H9 (cell line): ENCODE measurements around the gene COL19A1. TPM values are rescaled to one million over a fixed set of nuclear protein-coding genes. Genes with fewer than 3 reads are reported as not detected.

ENCODE experiments used
- DNase-seq: peaks from one replicate; pipeline ENCODE4 v3.0.0-alpha.2; 2017
- H2AFZ ChIP-seq: one replicate; pipeline ENCODE4 v1.6.1; 2013; ENCODE audit warnings: mild to moderate bottlenecking, low read length, control low read depth, moderate library complexity
- H2AK5ac ChIP-seq: 2 replicates; pipeline ENCODE4 v1.6.1; 2013; ENCODE audit warnings: low read length, control low read depth, mixed read lengths; ENCODE audit not compliant: insufficient read length
- H2BK120ac ChIP-seq: one replicate; pipeline ENCODE4 v1.6.1; 2013; ENCODE audit warnings: low read depth, mild to moderate bottlenecking, low read length, control low read depth, inconsistent platforms; ENCODE audit not compliant: poor library complexity, severe bottlenecking
- H2BK12ac ChIP-seq: 2 replicates; pipeline ENCODE4 v1.6.1; 2013; ENCODE audit warnings: low read length, control low read depth, mixed read lengths, low read depth; ENCODE audit not compliant: insufficient read length
- H2BK15ac ChIP-seq: 2 replicates; pipeline ENCODE4 v1.6.1; 2013; ENCODE audit warnings: low read depth, low read length, control low read depth
- H2BK20ac ChIP-seq: one replicate; pipeline ENCODE4 v1.6.1; 2013; ENCODE audit warnings: low read depth, mild to moderate bottlenecking, low read length, control low read depth, inconsistent platforms; ENCODE audit not compliant: poor library complexity, severe bottlenecking
- H2BK5ac ChIP-seq: 2 replicates; pipeline ENCODE4 v1.6.1; 2013; ENCODE audit warnings: low read length, control low read depth, mixed read lengths; ENCODE audit not compliant: insufficient read length
- H3K14ac ChIP-seq: 2 replicates; pipeline ENCODE4 v1.6.1; 2013; ENCODE audit warnings: low read length, control low read depth; ENCODE audit not compliant: insufficient read depth
- H3K18ac ChIP-seq: 2 replicates; pipeline ENCODE4 v1.6.1; 2013; ENCODE audit warnings: low read depth, mild to moderate bottlenecking, mixed read lengths, low read length, control low read depth; ENCODE audit not compliant: insufficient read length
- H3K23ac ChIP-seq: 2 replicates; pipeline ENCODE4 v1.6.1; 2013; ENCODE audit warnings: low read length, control low read depth, mixed read lengths, low read depth; ENCODE audit not compliant: insufficient read length
- H3K23me2 ChIP-seq: 2 replicates; pipeline ENCODE4 v1.6.1; 2013; ENCODE audit warnings: low read depth, mild to moderate bottlenecking, mixed read lengths, low read length, control low read depth; ENCODE audit not compliant: insufficient read length, poor library complexity, severe bottlenecking
- H3K27ac ChIP-seq: 2 replicates; pipeline ENCODE4 v1.5.1; 2013; ENCODE audit warnings: low read length, control low read depth, mixed read lengths, low read depth; ENCODE audit not compliant: insufficient read length
- H3K27me3 ChIP-seq: 2 replicates; pipeline ENCODE4 v1.6.1; 2013; ENCODE audit warnings: low read length, control low read depth, inconsistent platforms; ENCODE audit not compliant: insufficient read depth
- H3K4ac ChIP-seq: 2 replicates; pipeline ENCODE4 v1.6.1; 2013; ENCODE audit warnings: low read depth, mild to moderate bottlenecking, control low read depth, inconsistent platforms, low read length, moderate library complexity
- H3K4me1 ChIP-seq: 2 replicates; pipeline ENCODE4 v1.6.1; 2013; ENCODE audit warnings: low read length, control low read depth, inconsistent platforms; ENCODE audit not compliant: insufficient read depth
- H3K4me2 ChIP-seq: 2 replicates; pipeline ENCODE4 v1.6.1; 2013; ENCODE audit warnings: low read length, control low read depth, mixed read lengths; ENCODE audit not compliant: insufficient read length, insufficient read depth
- H3K56ac ChIP-seq: 2 replicates; pipeline ENCODE4 v1.6.1; 2013; ENCODE audit warnings: low read depth, mild to moderate bottlenecking, mixed read lengths, low read length, control low read depth; ENCODE audit not compliant: insufficient read length
- H3K79me1 ChIP-seq: 2 replicates; pipeline ENCODE4 v1.6.1; 2013; ENCODE audit warnings: low read depth, mild to moderate bottlenecking, moderate library complexity, low read length, control low read depth, inconsistent platforms; ENCODE audit not compliant: insufficient read depth, poor library complexity, severe bottlenecking
- H3K79me2 ChIP-seq: 2 replicates; pipeline ENCODE4 v1.6.1; 2013; ENCODE audit warnings: low read length, control low read depth, inconsistent platforms; ENCODE audit not compliant: insufficient read depth
- H3K9ac ChIP-seq: 2 replicates; pipeline ENCODE4 v1.6.1; 2013; ENCODE audit warnings: low read length, control low read depth, mixed read lengths; ENCODE audit not compliant: insufficient read length; ENCODE audit errors: extremely low read depth
- H3K9me3 ChIP-seq: one replicate; pipeline ENCODE4 v1.6.1; 2013; ENCODE audit warnings: low read depth, low read length, inconsistent platforms; ENCODE audit not compliant: control insufficient read depth
- H3T11ph ChIP-seq: one replicate; pipeline ENCODE4 v1.6.1; 2013; ENCODE audit warnings: mild to moderate bottlenecking, low read length, control low read depth, inconsistent platforms
- H4K20me1 ChIP-seq: one replicate; pipeline ENCODE4 v1.6.1; 2013; ENCODE audit not compliant: control insufficient read depth, insufficient read length, insufficient read depth
- H4K5ac ChIP-seq: 2 replicates; pipeline ENCODE4 v1.6.1; 2013; ENCODE audit warnings: low read depth, mild to moderate bottlenecking, mixed read lengths, low read length, control low read depth; ENCODE audit not compliant: insufficient read length
- H4K8ac ChIP-seq: replicated peaks from 2 replicates; pipeline ENCODE4 v1.6.1; 2013; ENCODE audit warnings: low read length, control low read depth, mixed read lengths, low read depth; ENCODE audit not compliant: insufficient read length
- H4K91ac ChIP-seq: 2 replicates; pipeline ENCODE4 v1.6.1; 2013; ENCODE audit warnings: low read depth, mild to moderate bottlenecking, moderate library complexity, mixed read lengths, low read length, control low read depth; ENCODE audit not compliant: insufficient read length
- H3K27ac Mint-ChIP-seq, 3 experiments: 2 replicates in 2 of 3; 3 replicates in 1 of 3; pipeline ENCODE4 v1.8.0; 2020 to 2021; ENCODE audit warnings: mixed read lengths in 3 of 3, mild to moderate bottlenecking in 1 of 3, moderate library complexity in 1 of 3
- H3K27me3 Mint-ChIP-seq: 2 replicates; pipeline ENCODE4 v1.8.0; 2021; ENCODE audit warnings: low read depth, mild to moderate bottlenecking, moderate library complexity, mixed read lengths
- H3K36me3 Mint-ChIP-seq, 3 experiments: 2 replicates in 2 of 3; 3 replicates in 1 of 3; pipeline ENCODE4 v1.8.0; 2020 to 2021; ENCODE audit warnings: low read depth in 3 of 3, mixed read lengths in 3 of 3; ENCODE audit not compliant: insufficient read depth in 1 of 3
- H3K4me1 Mint-ChIP-seq, 2 experiments: 2 replicates each; pipeline ENCODE4 v1.8.0; 2020; ENCODE audit warnings: mixed read lengths in 2 of 2
- H3K4me3 Mint-ChIP-seq, 2 experiments: 2 replicates in 1 of 2; 3 replicates in 1 of 2; pipeline ENCODE4 v1.8.0; 2020 to 2021; ENCODE audit warnings: mild to moderate bottlenecking in 2 of 2, mixed read lengths in 2 of 2, moderate library complexity in 1 of 2
- H3K9me3 Mint-ChIP-seq, 2 experiments: 2 replicates in 1 of 2; 3 replicates in 1 of 2; pipeline ENCODE4 v1.8.0; 2020; ENCODE audit warnings: mild to moderate bottlenecking in 2 of 2, mixed read lengths in 2 of 2, moderate library complexity in 1 of 2
- WGBS: extraction: QIAGEN DNeasy Blood & Tissue Kit; methylation state at CpG from one replicate; pipeline ENCODE4 v1.1.7; 2013; ENCODE audit warnings: missing lambda C conversion rate, low lambda C conversion rate, mixed read lengths; ENCODE audit not compliant: insufficient read length; ENCODE audit errors: extremely low coverage; 5-methylcytosine and 5-hydroxymethylcytosine counted together
- total RNA-seq: library from RNA; stranded (reverse); gene quantifications from 2 replicates; pipeline ENCODE4 v1.2.1, GENCODE V29; 2021
- TF ChIP-seq, protein P1 (sequence below): fragments of 200-600 bp; sonication (generic); conservative IDR thresholded peaks from 3 replicates; pipeline ENCODE4 v1.8.0; 2021; ENCODE audit warnings: antibody characterized with exemption, mild to moderate bottlenecking

Gene COL19A1
- total RNA-seq, 1 experiment from 2014 or later: not detected

DNA sequence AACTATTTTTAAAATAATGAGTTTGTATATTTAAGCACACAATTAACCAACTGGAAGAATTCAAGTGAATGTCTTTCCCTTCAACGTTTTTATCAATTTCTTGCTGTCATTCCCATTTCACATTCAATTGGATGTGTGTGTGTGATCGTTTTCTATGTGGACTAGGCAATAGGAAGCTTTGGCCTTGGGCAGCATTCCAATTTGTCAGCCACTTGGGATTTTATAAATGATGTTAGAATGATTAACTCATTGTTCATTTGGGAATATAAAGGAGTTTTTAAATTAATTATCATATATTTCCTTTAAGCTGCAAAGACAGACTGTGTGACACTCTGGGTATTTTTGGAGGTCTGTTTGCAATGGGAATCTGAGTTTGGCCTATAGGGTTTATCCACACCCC, 274.1 kb downstream of the COL19A1 start:
- DNase-seq: no peak
- H3K18ac ChIP-seq: no peak overlapping the region
- no peak overlapping the region for H3K23ac ChIP-seq
- no peaks in the 10 kb centered on the region for H4K20me1 ChIP-seq
- H3K4ac ChIP-seq: no peak overlapping the region
- no peaks in the 10 kb centered on the region for H3K36me3 Mint-ChIP-seq
- H3K27me3 Mint-ChIP-seq: no peaks in the 10 kb centered on the region; the same call in 1 of the 2 replicates
- H3K14ac ChIP-seq: no peak overlapping the region
- H4K91ac ChIP-seq: no peak overlapping the region
- H3K27ac ChIP-seq: no peak overlapping the region
- no peaks in the 10 kb centered on the region for H3K9me3 ChIP-seq
- no peak overlapping the region for H3T11ph ChIP-seq
- no CpG with 5 or more reads among the region's 2 CpGs for WGBS
- H2AFZ ChIP-seq: no peak overlapping the region
- TF ChIP-seq, protein P1, sequence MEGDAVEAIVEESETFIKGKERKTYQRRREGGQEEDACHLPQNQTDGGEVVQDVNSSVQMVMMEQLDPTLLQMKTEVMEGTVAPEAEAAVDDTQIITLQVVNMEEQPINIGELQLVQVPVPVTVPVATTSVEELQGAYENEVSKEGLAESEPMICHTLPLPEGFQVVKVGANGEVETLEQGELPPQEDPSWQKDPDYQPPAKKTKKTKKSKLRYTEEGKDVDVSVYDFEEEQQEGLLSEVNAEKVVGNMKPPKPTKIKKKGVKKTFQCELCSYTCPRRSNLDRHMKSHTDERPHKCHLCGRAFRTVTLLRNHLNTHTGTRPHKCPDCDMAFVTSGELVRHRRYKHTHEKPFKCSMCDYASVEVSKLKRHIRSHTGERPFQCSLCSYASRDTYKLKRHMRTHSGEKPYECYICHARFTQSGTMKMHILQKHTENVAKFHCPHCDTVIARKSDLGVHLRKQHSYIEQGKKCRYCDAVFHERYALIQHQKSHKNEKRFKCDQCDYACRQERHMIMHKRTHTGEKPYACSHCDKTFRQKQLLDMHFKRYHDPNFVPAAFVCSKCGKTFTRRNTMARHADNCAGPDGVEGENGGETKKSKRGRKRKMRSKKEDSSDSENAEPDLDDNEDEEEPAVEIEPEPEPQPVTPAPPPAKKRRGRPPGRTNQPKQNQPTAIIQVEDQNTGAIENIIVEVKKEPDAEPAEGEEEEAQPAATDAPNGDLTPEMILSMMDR: no peak
- H3K56ac ChIP-seq: no peak overlapping the region
- H2AK5ac ChIP-seq: no peak overlapping the region
- H4K5ac ChIP-seq: no peak overlapping the region
- no peak overlapping the region for H3K27ac Mint-ChIP-seq
- no peak overlapping the region for H3K4me2 ChIP-seq
- H2BK12ac ChIP-seq: no peak overlapping the region
- H2BK5ac ChIP-seq: no peak overlapping the region
- H3K27me3 ChIP-seq: no peaks in the 10 kb centered on the region
- H4K8ac ChIP-seq: no peak overlapping the region
- H2BK120ac ChIP-seq: no peak overlapping the region
- H3K4me1 ChIP-seq: peaks cover 10% of the 10 kb centered on the region; the same call in 1 of the 2 replicates
- no peak overlapping the region for H2BK20ac ChIP-seq
- no peaks in the 10 kb centered on the region for H3K23me2 ChIP-seq
- H3K4me3 Mint-ChIP-seq: no peak overlapping the region
- H3K79me1 ChIP-seq: no peaks in the 10 kb centered on the region
- H3K79me2 ChIP-seq: no peaks in the 10 kb centered on the region
- no peak overlapping the region for H3K9ac ChIP-seq
- peaks cover 34 to 40% of the 10 kb centered on the region in 2 experiments for H3K4me1 Mint-ChIP-seq
- no peaks in the 10 kb centered on the region for H3K9me3 Mint-ChIP-seq
- no peak overlapping the region for H2BK15ac ChIP-seq
